Testis (tissue), 3 donors: ENCODE results near the gene HFE. TPM values are rescaled to one million over a fixed set of nuclear protein-coding genes. Genes with fewer than 3 reads are reported as not detected.
"Not testable (repeated sequence)": the region's sequence is repeated elsewhere in the genome, so short reads cannot be mapped to it uniquely, and the experiment has no call there.

Source experiments
- DNase-seq: peaks from one replicate; pipeline ENCODE4 v3.0.0-alpha.2; 2019
- H3K27ac ChIP-seq, 2 donors: fragments of 200-600 bp; sonication (generic); one replicate each; pipeline ENCODE4 v1.5.1; 2019
- H3K27me3 ChIP-seq: fragments of 200-600 bp; sonication (generic); one replicate; pipeline ENCODE4 v1.5.1; 2019
- H3K36me3 ChIP-seq: fragments of 200-600 bp; sonication (generic); one replicate; pipeline ENCODE4 v1.5.1; 2017; ENCODE audit warnings: low read depth; ENCODE audit errors: missing control alignments
- H3K4me1 ChIP-seq: fragments of 200-600 bp; sonication (generic); one replicate; pipeline ENCODE4 v1.5.1; 2019
- H3K4me3 ChIP-seq, 2 donors: fragments of 200-600 bp; sonication (generic); one replicate each; pipeline ENCODE4 v1.5.1; 2017 to 2019
- H3K9me3 ChIP-seq: fragments of 200-600 bp; sonication (generic); one replicate; pipeline ENCODE4 v1.5.1; 2017
- POLR2A ChIP-seq: fragments of 450-650 bp; IDR thresholded peaks from one replicate; pipeline ENCODE4 v1.6.1; 2017; ENCODE audit warnings: antibody characterized with exemption, mild to moderate bottlenecking, moderate library complexity
- WGBS, 2 donors: methylation state at CpG; one replicate each; pipeline ENCODE4 v1.1.5; 2018; 5-methylcytosine and 5-hydroxymethylcytosine counted together
- intact Hi-C: fragments of 100-400 bp; cut with DNase I; formaldehyde crosslinking; loops from one replicate; pipeline ENCODE4 v1.15.1; 2023; ENCODE audit warnings: low total_unique reads
- polyA plus RNA-seq: library from polyadenylated mRNA; stranded (reverse); fragments of 350-450 nt; fragmentation: Illumina TruSeq; extraction: RNeasy Lipid Tissue Mini Kit (QIAGEN cat#74804); gene quantifications from one replicate; pipeline ENCODE4 v1.2.3, GENCODE V29; 2014; ENCODE audit warnings: low read depth, low replicate concordance; ENCODE audit not compliant: insufficient read depth
- total RNA-seq, 2 donors: library from RNA; depleted of rRNA; stranded (reverse); fragments of >200 nt; gene quantifications; one replicate each; pipeline ENCODE4 v1.2.3, GENCODE V29; 2016
- TF ChIP-seq, protein P1 (sequence below), 3 experiments: fragments of 450-650 bp in 2 of 3; fragments of 200-600 bp in 1 of 3; sonication (generic) in 1 of 3; IDR thresholded peaks; one replicate each; pipeline ENCODE4 v1.5.1; 2016 to 2019; ENCODE audit warnings: antibody characterized with exemption in 3 of 3, mild to moderate bottlenecking in 2 of 3, moderate library complexity in 1 of 3

HFE gene
- total and polyA plus RNA-seq, 3 donors from 2014 or later, result 4.1 to 5.1 (median 4.8) TPM

DNA sequence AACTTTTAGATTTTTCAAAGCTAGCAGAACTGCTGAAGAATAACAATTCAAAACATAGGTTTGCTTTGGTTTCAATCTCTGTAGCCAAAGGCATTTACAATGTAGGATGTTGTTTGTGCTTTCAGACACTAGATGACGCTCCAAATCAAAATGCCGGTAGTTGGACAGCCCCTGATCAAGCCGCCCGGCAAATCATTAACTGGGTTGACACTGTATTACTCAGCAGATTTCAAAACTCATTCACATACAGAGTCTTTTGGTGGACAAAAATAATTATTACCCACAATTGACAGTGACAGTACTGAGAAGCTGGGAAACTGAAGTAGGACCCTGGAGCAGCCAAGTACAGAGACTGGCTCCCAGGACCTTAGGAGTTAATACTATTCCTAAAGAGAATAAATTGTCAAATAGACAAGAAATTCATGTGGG lies 21.3 kb upstream of the HFE start:
- WGBS, 2 donors, result 1% methylated on average over 4 of the region's 4 CpGs
- H3K27me3 ChIP-seq, result no peaks in the 10 kb centered on the region
- intact Hi-C loops, result no loop called here
- H3K9me3 ChIP-seq, result no peaks in the 10 kb centered on the region
- peak; percentile 73 for DNase-seq
- no peak overlapping the region for H3K27ac ChIP-seq
- no peaks in the 10 kb centered on the region for H3K36me3 ChIP-seq
- TF ChIP-seq, protein P1, sequence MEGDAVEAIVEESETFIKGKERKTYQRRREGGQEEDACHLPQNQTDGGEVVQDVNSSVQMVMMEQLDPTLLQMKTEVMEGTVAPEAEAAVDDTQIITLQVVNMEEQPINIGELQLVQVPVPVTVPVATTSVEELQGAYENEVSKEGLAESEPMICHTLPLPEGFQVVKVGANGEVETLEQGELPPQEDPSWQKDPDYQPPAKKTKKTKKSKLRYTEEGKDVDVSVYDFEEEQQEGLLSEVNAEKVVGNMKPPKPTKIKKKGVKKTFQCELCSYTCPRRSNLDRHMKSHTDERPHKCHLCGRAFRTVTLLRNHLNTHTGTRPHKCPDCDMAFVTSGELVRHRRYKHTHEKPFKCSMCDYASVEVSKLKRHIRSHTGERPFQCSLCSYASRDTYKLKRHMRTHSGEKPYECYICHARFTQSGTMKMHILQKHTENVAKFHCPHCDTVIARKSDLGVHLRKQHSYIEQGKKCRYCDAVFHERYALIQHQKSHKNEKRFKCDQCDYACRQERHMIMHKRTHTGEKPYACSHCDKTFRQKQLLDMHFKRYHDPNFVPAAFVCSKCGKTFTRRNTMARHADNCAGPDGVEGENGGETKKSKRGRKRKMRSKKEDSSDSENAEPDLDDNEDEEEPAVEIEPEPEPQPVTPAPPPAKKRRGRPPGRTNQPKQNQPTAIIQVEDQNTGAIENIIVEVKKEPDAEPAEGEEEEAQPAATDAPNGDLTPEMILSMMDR (IDR thresholded peaks at IDR 0.05), result peak; percentile 60 to 87 (median 81)
- no peak for TF ChIP-seq POLR2A
- H3K4me3 ChIP-seq, result peak overlapping the region in 1 of 2 donors; percentile 18
- H3K4me1 ChIP-seq, result no peaks in the 10 kb centered on the region

- DNase-seq, result no peak
- Histone ChIP-seq H3K27me3 (no peaks in the 10 kb centered on the region), H3K36me3 (no peaks in the 10 kb centered on the region), H3K27ac (no peak overlapping the region), H3K4me3 (no peak overlapping the region), H3K4me1 (no peaks in the 10 kb centered on the region), H3K9me3 (no peaks in the 10 kb centered on the region)
- intact Hi-C loops, result no loop called here
- WGBS, 2 donors, result 57 to 72% methylated on average over 4 of the region's 4 CpGs
- TF ChIP-seq, protein P1 (IDR thresholded peaks at IDR 0.05), result no peak
- TF ChIP-seq POLR2A, result no peak
Observed at GRCh38 chr6:26067367-26067766, 19.9 kb upstream of the HFE start.

GRCh38 chr6:26068036-26068435 lies 19.2 kb upstream of the HFE start:
- H3K4me3 ChIP-seq, result no peak overlapping the region
- DNase-seq, result no peak

GRCh38 chr6:26071135-26071534 lies 16.1 kb upstream of the HFE start:
- Histone ChIP-seq H3K27ac (no peak overlapping the region), H3K9me3 (no peaks in the 10 kb centered on the region), H3K27me3 (no peaks in the 10 kb centered on the region), H3K36me3 (no peaks in the 10 kb centered on the region), H3K4me3 (no peak overlapping the region), H3K4me1 (no peaks in the 10 kb centered on the region)
- TF ChIP-seq, protein P1 (IDR thresholded peaks at IDR 0.05), result no peak
- no peak for TF ChIP-seq POLR2A
- intact Hi-C loops, result no loop called here
- peak; percentile 34 for DNase-seq
- 26 to 31% methylated on average over 7 of the region's 7 CpGs for WGBS, 2 donors

More at GRCh38 chr6:26068036-26068435, 19.2 kb upstream of the HFE start:
- intact Hi-C loops, result no loop called here
- Histone ChIP-seq H3K36me3 (no peaks in the 10 kb centered on the region), H3K27me3 (no peaks in the 10 kb centered on the region), H3K27ac (no peak overlapping the region), H3K9me3 (no peaks in the 10 kb centered on the region), H3K4me1 (no peaks in the 10 kb centered on the region)
- no peak for TF ChIP-seq POLR2A
- TF ChIP-seq, protein P1 (IDR thresholded peaks at IDR 0.05), result no peak
- WGBS, 2 donors, result 79 to 90% methylated on average over 2 of the region's 2 CpGs

- Histone ChIP-seq H3K27me3 (no peaks in the 10 kb centered on the region), H3K36me3 (no peaks in the 10 kb centered on the region), H3K4me3 (no peak overlapping the region), H3K9me3 (no peaks in the 10 kb centered on the region), H3K4me1 (no peaks in the 10 kb centered on the region), H3K27ac (no peak overlapping the region)
- DNase-seq, result no peak
- TF ChIP-seq, protein P1 (IDR thresholded peaks at IDR 0.05), result no peak
- no peak for TF ChIP-seq POLR2A
- intact Hi-C loops, result no loop called here
- WGBS, 2 donors, result 81 to 89% methylated on average over 12 to 20 of the region's 20 CpGs
Observed at GRCh38 chr6:26075063-26075717, 12.0 kb upstream of the HFE start.

GRCh38 chr6:26078066-26078465 lies 9.2 kb upstream of the HFE start:
- intact Hi-C loops, H3K36me3 ChIP-seq: not testable (repeated sequence)

DNA sequence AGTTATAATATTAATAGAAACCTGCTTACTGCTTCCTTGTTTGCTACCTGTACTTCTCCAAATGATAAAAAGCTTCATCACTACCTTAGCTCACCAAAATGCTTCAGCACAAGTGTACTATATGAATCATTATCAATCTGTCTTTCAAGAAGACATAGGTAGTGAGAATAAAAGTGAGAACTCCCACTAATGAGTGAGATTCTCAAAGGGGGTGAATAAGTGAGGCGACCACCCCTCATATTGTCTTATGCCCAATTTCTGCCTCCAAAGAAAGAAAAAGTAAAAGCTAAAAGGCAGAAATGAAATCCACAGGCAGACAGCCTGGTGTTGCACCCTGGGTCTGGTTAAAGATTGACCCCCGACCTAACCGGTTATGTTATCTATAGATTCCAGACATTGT lies 6.1 kb upstream of the HFE start:
- H3K36me3 ChIP-seq, H3K4me1 ChIP-seq, H3K4me3 ChIP-seq, H3K27ac ChIP-seq, intact Hi-C loops, DNase-seq, H3K27me3 ChIP-seq, H3K9me3 ChIP-seq: not testable (repeated sequence)
- 83 to 92% methylated on average over 3 of the region's 3 CpGs for WGBS, 2 donors

More at GRCh38 chr6:26078066-26078465, 9.2 kb upstream of the HFE start:
- not testable (repeated sequence) for H3K4me3 ChIP-seq, H3K4me1 ChIP-seq, H3K27ac ChIP-seq, DNase-seq, H3K9me3 ChIP-seq, H3K27me3 ChIP-seq
- 65 to 74% methylated on average over 3 of the region's 3 CpGs for WGBS, 2 donors
